Neural progenitor cell (in vitro differentiated cells): ENCODE measurements around the gene ADGRF5. TPM values are rescaled to one million over a fixed set of nuclear protein-coding genes. Genes with fewer than 3 reads are reported as not detected.

ENCODE experiments used
- DNase-seq: peaks from one replicate; pipeline ENCODE4 v3.0.0-alpha.2; 2016; ENCODE audit warnings: low spot score
- H2AFZ ChIP-seq: fragments of 200-600 bp; sonication (generic); replicated peaks from 2 replicates; pipeline ENCODE4 v1.6.1; 2016; ENCODE audit warnings: antibody characterized with exemption
- H3F3A ChIP-seq: fragments of 200-600 bp; sonication (generic); 2 replicates; pipeline ENCODE4 v1.6.1; 2016; ENCODE audit warnings: antibody characterized with exemption, low read depth
- H3K27ac ChIP-seq: fragments of 200-600 bp; sonication (generic); 2 replicates; pipeline ENCODE4 v1.5.1; 2016; ENCODE audit warnings: mild to moderate bottlenecking
- H3K27me3 ChIP-seq: fragments of 200-600 bp; sonication (generic); 2 replicates; pipeline ENCODE4 v1.6.1; 2016; ENCODE audit warnings: mild to moderate bottlenecking, moderate library complexity
- H3K36me3 ChIP-seq: fragments of 200-600 bp; sonication (generic); 2 replicates; pipeline ENCODE4 v1.5.1; 2016
- H3K4me1 ChIP-seq: fragments of 200-600 bp; sonication (generic); 2 replicates; pipeline ENCODE4 v1.6.1; 2016; ENCODE audit warnings: mixed run types
- H3K4me2 ChIP-seq: fragments of 200-600 bp; sonication (generic); 2 replicates; pipeline ENCODE4 v1.6.1; 2016
- H3K4me3 ChIP-seq: fragments of 200-600 bp; sonication (generic); 2 replicates; pipeline ENCODE4 v1.5.1; 2016
- H3K79me2 ChIP-seq: fragments of 200-600 bp; sonication (generic); 2 replicates; pipeline ENCODE4 v1.6.1; 2016; ENCODE audit warnings: low read depth
- H3K9ac ChIP-seq: fragments of 200-600 bp; sonication (generic); 2 replicates; pipeline ENCODE4 v1.6.1; 2016
- H3K9me3 ChIP-seq: fragments of 200-600 bp; sonication (generic); 2 replicates; pipeline ENCODE4 v1.5.1; 2016; ENCODE audit warnings: low read depth
- H4K20me1 ChIP-seq: fragments of 200-600 bp; sonication (generic); 2 replicates; pipeline ENCODE4 v1.6.1; 2016; ENCODE audit warnings: low read depth
- H3K27ac Mint-ChIP-seq: 3 replicates; pipeline ENCODE4 v1.8.0; 2021; ENCODE audit warnings: mixed read lengths
- H3K27me3 Mint-ChIP-seq: 2 replicates; pipeline ENCODE4 v1.8.0; 2022; ENCODE audit warnings: low read depth, mild to moderate bottlenecking, inconsistent platforms, moderate library complexity, mixed read lengths; ENCODE audit not compliant: insufficient read depth
- H3K36me3 Mint-ChIP-seq: 3 replicates; pipeline ENCODE4 v1.8.0; 2021; ENCODE audit warnings: mixed read lengths
- H3K4me1 Mint-ChIP-seq: 3 replicates; pipeline ENCODE4 v1.8.0; 2021; ENCODE audit warnings: mixed read lengths
- H3K4me3 Mint-ChIP-seq: 3 replicates; pipeline ENCODE4 v1.8.0; 2021; ENCODE audit warnings: mild to moderate bottlenecking, moderate library complexity, mixed read lengths
- H3K9me3 Mint-ChIP-seq: 3 replicates; pipeline ENCODE4 v1.8.0; 2020; ENCODE audit warnings: mixed read lengths
- CTCF ChIP-seq: fragments of 200-600 bp; sonication (generic); IDR thresholded peaks from 2 replicates; pipeline ENCODE4 v1.5.1; 2017; ENCODE audit warnings: antibody characterized with exemption, mild to moderate bottlenecking
- EZH2 ChIP-seq: fragments of 200-600 bp; sonication (generic); IDR thresholded peaks from 2 replicates; pipeline ENCODE4 v1.6.1; 2017; ENCODE audit warnings: antibody characterized with exemption, mild to moderate bottlenecking, moderate library complexity
- EZH2phosphoT487 ChIP-seq: fragments of 200-600 bp; sonication (generic); IDR thresholded peaks from 2 replicates; pipeline ENCODE4 v1.6.1; 2017; ENCODE audit warnings: antibody characterized with exemption
- total RNA-seq: library from RNA; depleted of rRNA; stranded (reverse); fragments of >200 nt; gene quantifications from 2 replicates; pipeline ENCODE4 v1.2.3, GENCODE V29; 2015; ENCODE audit warnings: low replicate concordance

Gene ADGRF5
- total RNA-seq, 1 donor from 2014 or later, result not detected

GRCh38 chr6:46932526-46933319 is 11.0 kb upstream of the ADGRF5 start:
- no peaks in the 10 kb centered on the region for H3K36me3 ChIP-seq
- TF ChIP-seq EZH2 (no peak), CTCF (no peak), EZH2phosphoT487 (no peak)
- Mint-ChIP-seq H3K9me3 (no peaks in the 10 kb centered on the region), H3K27ac (no peak overlapping the region), H3K4me3 (no peak overlapping the region), H3K36me3 (no peaks in the 10 kb centered on the region), H3K27me3 (peaks cover 2% of the 10 kb centered on the region), H3K4me1 (peaks cover 4% of the 10 kb centered on the region)
- H3K4me1 ChIP-seq, result no peaks in the 10 kb centered on the region
- H3K27me3 ChIP-seq, result no peaks in the 10 kb centered on the region
- H2AFZ ChIP-seq, result no peak overlapping the region
- H3K4me2 ChIP-seq, result no peak overlapping the region
- no peaks in the 10 kb centered on the region for H3K79me2 ChIP-seq
- H3K9ac ChIP-seq, result no peak overlapping the region
- no peak overlapping the region for H3K4me3 ChIP-seq
- H3F3A ChIP-seq, result no peaks in the 10 kb centered on the region
- H4K20me1 ChIP-seq, result no peaks in the 10 kb centered on the region
- no peaks in the 10 kb centered on the region for H3K9me3 ChIP-seq
- no peak overlapping the region for H3K27ac ChIP-seq
- DNase-seq, result no peak

- H3K27me3 Mint-ChIP-seq, result peaks cover 2% of the 10 kb centered on the region
- Histone ChIP-seq H4K20me1 (no peaks in the 10 kb centered on the region), H3K36me3 (no peaks in the 10 kb centered on the region), H3K4me1 (no peaks in the 10 kb centered on the region), H3K27ac (no peak overlapping the region), H3K79me2 (no peaks in the 10 kb centered on the region), H3F3A (no peaks in the 10 kb centered on the region), H3K27me3 (no peaks in the 10 kb centered on the region), H3K9me3 (no peaks in the 10 kb centered on the region), H3K4me3 (no peak overlapping the region), H3K9ac (no peak overlapping the region), H2AFZ (no peak overlapping the region), H3K4me2 (no peak overlapping the region)
- no peak for DNase-seq
- H3K27ac Mint-ChIP-seq, result no peak overlapping the region
- no peaks in the 10 kb centered on the region for H3K9me3 Mint-ChIP-seq
- peaks cover 4% of the 10 kb centered on the region for H3K4me1 Mint-ChIP-seq
- H3K4me3 Mint-ChIP-seq, result no peak overlapping the region
- TF ChIP-seq EZH2, result no peak
- TF ChIP-seq EZH2phosphoT487, result no peak
- TF ChIP-seq CTCF, result no peak
- no peaks in the 10 kb centered on the region for H3K36me3 Mint-ChIP-seq
Observed at GRCh38 chr6:46931416-46931815, 9.7 kb upstream of the ADGRF5 start.

- Histone ChIP-seq H3K4me3 (no peak overlapping the region), H3K27ac (no peak overlapping the region), H3K4me2 (no peak overlapping the region), H3K9me3 (no peaks in the 10 kb centered on the region), H4K20me1 (no peaks in the 10 kb centered on the region), H3F3A (no peaks in the 10 kb centered on the region), H3K9ac (no peak overlapping the region), H2AFZ (no peak overlapping the region), H3K79me2 (no peaks in the 10 kb centered on the region), H3K36me3 (no peaks in the 10 kb centered on the region), H3K4me1 (no peaks in the 10 kb centered on the region), H3K27me3 (no peaks in the 10 kb centered on the region)
- TF ChIP-seq CTCF, result no peak
- DNase-seq, result no peak
- peaks cover 2% of the 10 kb centered on the region for H3K27me3 Mint-ChIP-seq
- H3K4me1 Mint-ChIP-seq, result no peaks in the 10 kb centered on the region
- no peaks in the 10 kb centered on the region for H3K36me3 Mint-ChIP-seq
- no peak overlapping the region for H3K4me3 Mint-ChIP-seq
- no peak overlapping the region for H3K27ac Mint-ChIP-seq
- H3K9me3 Mint-ChIP-seq, result no peaks in the 10 kb centered on the region
Observed at GRCh38 chr6:46930331-46930730, 8.6 kb upstream of the ADGRF5 start.
